NCI-H82 treated with DMSO at 0.1 percent for 48 hours (cell line): ENCODE results near the gene ZNF324.
"Not testable (repeated sequence)": the region's sequence is repeated elsewhere in the genome, so short reads cannot be mapped to it uniquely, and the experiment has no call there.

ENCODE experiments used
- DNase-seq: peaks from one replicate; lab custom pipeline; 2025; ENCODE audit not compliant: unreplicated experiment; lab: John Stamatoyannopoulos, UW

ZNF324 gene

DNA sequence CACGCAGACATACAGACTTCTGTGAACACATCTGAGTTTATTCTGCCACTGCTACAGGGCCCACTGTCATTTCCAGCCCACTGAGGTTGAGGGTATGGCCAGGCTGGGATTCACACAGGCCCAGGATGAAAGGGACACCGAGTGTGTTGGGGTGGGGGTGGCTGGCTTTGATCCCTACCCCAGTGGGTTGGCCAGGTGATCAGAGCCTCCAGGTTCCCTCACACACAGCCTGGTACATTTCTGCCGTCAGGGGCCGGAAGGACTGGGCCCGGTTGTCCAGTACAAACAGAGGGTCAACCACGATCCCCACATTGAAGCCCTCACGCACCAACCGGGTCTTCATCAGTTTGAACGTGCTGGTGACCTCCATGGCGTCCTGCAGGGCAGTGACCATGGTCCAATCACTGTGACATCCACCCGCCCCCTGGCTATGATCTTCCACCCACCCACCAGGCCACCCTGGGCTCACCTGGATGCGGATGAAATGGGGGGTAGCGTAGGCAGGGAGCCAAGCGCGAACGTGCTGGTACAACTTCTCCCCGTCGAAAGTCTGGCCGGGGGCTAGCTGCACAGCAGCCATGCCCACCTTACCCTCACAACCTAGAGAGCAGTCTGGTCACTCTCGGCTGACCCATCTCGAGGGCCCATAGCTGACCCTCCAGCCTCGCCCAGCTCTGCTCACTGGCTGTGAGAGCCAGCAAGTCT lies 31.6 kb downstream of the ZNF324 start:
- no peak for DNase-seq

DNA sequence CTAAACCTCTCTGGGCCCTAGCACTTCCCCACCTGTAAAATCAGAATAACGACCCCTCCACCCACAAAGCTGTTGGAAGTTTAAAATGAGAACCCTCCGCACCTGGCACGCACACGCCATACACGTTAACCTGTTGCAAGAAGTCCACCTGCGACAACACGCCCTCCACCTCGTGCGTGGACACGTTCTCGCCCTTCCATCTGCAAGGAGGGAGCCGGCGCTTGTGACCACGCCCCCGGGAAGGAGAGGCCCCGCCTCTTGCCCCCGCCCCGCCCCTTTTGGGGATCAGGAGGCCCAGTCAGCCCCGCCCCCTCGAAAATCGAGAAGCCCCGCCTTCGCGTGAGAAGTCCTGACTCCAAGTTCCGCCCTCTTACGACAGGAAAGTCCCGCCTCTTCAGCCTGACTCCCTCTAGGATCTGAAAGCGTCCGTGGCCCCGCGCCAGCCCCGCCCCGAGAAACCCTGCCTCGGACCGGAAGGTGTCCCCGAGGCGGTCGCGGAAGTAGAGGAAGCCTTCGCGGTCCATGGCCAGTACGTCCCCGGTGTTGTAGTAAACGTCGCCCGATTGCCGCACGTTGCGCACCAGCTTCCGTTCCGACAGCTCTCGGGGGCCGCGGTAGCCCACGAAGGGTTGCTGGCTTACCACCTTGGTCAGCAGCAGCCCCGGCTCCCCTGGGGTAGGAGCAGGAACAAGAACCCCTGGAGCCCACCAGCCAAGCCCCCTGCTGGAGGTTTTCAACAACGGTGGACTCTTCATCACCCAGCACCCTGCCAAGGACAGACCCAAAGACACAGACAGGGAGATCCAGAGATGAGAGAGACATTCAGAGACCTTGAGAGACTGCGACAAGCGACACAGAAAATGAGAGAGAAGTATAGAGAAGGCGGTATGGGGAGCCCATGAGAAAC lies 32.4 kb downstream of the ZNF324 start:
- DNase-seq, result peak; percentile 97

DNA sequence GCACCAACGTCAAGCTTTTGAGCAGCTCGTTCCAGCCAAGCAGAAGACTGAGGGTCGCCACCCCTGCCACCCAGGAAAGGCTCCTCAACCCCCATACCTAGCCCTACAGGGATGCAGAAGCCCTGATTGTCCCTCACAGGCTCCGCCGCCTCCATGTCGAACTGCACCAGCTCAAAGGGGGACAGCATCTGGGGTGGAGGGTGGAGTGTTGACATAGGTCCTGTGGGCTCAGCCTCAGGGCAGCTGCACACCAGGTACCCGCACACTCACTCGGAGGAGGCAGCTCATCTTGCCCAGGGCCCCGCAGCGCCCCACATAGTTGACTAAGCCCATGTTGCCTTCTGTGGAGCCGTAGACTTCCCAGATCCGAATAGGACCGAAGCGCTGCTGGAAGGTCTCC lies 33.4 kb downstream of the ZNF324 start:
- DNase-seq, result no peak

DNA sequence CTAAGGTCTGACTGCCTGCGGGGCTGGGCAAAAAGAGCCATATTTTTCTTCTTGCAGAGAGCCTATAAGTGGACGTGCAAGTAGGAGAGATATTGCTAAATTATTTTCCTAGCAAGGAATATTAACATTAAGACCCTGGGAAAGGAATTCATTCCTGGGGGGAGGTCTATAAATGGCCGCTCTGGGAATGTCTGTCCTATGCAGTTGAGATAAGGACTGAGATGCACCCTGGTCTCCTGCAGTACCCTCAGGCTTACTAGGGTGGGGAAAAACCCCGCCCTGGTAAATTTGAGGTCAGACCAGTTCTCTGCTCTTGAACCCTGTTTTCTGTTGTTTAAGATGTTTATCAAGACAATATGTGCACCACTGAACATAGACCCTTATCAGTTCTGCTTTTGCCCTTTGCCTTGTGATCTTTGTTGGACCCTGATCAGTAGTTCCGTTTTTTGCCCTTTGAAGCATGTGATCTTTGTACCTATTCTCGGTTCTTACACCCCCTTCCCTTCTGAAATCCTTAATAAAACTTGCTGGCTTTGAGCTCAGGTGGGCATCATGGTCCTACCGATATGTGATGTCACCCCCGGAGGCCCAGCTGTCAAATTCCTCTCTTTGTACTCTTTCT lies 40.8 kb downstream of the ZNF324 start:
- DNase-seq, result not testable (repeated sequence)

DNA sequence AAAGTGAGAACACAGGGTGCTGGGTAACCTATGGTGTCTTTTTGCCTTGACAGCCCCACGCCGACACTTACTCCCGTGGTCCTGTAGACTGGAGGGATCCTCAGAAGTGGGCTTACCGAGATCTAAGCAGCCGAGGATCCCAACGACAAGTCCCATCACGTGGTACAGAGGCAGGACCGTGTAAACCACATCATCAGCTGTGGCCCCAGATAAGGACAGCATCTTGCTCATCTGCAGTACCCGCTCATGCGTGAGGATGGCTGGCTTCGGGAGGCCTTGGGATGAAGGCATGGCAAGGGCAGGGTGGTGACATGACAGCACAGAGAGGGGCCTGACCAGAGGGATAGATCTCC lies 42.8 kb downstream of the ZNF324 start:
- DNase-seq, result no peak

DNA sequence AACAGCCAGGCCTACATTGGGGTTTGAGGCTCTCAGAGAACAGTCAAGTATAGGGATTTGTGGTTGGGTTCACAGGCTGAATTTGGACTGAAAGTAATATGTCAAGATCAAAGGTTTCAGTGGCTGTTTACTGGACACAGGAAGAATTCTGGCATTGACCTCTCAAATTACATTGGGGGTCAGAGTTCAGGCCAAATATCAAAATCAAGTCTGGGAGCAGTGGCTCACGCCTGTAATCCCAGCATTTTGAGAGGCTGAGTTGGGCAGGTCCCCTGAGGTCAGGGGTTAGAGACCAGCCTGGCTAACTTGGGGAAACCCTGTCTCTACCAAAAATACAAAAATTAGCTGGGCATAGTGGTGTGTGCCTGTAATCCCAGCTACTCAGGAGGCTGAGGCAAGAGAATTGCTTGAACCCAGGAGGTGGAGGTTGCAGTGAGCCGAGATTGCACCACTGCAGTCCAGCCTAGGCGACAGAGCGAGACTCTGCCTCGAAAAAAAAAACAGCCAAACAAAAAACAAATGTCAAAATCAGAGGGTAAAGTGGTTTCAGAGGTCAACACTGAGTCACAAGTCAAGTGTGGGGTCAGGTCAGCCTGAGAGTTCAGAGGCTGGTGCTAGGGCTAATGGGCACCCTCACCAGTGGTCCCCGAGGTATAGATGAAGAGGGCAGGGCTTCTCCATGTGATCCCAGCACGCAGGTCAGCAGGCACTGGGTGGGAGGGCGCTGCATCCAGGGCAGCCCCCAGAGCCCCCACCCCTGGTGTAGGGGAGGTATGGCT lies 43.4 kb downstream of the ZNF324 start:
- DNase-seq, result no peak

DNA sequence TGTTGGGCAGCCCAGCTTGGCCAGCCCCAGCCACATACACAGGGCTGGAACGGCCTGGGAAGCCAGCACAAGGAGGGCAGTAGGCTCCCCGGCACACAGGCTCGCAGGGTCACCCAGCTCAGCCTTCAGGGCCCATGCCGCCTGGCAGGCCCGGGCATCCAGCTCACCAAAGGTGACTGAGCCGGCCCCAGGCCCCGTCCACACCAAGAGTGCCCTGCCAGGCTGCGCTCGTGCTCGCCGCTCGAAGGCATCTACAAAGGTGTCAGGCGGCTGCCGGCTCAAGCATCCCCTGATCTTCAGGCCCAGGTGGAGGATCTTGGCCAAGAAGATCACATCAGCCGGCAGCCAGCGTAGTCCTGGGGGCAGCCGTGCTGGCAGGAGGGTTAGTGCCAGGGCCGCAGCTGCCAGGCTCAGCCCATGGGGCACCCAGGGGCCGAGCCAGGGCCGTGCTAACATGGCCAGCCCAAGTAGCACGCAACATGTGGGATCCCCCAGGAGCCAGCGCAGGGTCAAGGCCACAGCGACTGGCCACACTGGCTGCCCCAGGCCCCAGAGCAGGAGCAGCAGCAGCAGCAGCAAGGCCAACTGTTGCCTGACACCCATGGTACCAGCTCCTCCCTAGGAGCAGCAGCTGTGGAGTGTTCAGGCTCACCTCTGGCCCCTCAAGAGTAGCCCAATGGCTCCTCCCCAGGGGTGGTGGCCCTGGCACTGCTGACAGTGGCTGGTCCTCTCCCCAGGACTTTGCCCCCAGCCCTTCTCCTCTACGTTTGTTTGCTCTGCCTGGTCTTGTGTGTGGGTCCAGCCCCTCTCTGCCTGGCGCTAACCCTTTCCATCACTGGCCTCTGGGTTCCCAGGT lies 44.7 kb downstream of the ZNF324 start, which contains the start of gene SLC27A5:
Gene SLC27A5 (minus strand): TSS at position 640 of the 856 bp plus-strand sequence. CDS start 37 bp downstream, at position 603.
- no peak for DNase-seq

DNA sequence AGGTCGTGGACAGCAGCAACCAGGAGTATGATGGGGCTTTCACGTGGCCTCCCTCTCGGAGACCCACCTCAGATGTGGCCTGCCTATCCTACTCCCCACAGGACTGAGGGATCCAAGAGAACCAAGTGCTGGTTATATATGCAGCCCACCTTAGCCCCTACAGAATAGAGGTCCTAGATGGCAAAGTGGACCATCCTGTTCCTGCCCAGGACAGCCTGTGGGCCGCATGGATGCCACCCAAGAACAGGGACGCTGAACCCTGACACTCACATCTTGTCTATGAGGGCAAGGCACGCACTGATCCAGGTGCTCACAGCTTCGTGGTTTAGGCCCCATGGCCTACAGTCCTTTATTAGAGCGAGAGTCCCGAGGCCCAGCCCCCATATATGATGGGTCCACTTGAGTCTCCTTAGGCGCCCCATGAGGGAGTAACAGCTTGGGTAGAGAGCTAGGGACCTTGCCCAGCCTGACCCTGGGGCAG lies 46.4 kb downstream of the ZNF324 start:
- DNase-seq, result no peak

DNA sequence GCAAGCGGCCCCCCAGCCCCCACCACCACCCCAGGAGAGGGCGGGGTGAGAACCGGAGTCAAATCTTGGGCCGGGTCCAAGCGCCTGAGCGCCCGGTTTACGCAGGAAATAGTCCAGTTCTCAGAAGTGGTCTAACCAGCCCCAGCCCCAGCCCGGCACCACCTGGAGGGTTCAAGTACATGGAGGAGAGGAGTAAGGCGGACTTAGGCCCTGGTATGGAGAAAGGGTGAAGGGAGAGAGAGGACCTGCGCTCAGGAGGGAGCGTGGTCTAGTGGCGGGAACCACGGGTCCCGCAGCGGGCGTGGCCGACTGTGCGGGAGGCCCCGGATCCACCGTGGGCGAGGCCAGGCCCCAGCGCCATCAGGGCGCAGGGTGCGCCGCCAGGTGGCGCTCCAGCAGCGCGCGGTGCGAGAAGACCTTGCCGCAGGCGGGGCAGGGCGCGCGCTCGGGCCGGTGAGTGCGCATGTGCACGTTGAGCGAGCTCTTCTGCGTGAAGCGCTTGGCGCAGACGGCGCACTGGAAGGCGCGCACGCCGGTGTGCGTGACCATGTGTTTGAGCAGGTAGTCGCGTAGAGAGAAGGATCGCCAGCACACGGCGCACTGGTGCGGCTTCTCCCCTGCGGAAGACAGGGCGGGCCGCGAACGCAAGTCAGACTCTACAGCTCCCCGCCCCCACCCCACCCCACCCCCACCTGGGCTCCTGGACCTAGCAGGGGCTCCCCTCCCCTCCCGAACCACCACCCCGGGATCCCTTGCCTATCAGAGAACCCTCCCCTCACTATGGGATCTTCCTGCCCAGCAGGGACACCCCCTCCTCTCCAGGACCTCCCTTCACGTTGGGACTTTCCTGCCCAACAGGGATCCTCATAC lies 47.0 kb downstream of the ZNF324 start:
- no peak for DNase-seq

DNA sequence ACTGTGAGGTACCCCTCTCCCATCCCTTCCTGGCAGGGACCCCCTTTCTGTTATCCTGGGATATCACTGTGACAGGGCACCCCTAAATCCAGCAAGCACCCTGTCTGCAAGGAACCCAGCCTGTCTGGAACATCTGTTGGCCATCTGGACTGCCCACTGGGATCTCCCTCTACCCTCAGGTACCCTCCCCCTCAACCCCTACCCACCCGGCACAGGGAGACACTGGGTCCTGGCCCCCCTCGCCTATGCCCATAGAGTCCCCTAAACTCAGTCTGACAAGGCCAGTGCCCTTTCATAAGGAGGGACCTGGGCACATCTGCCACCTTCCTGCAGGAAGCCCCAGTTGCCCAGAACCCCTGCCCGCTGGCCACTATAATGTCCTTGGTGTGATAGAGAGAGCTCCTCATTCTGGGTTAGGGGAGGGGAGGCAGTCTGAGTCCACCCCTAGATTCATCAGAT lies 47.7 kb downstream of the ZNF324 start:
- DNase-seq, result no peak

DNA sequence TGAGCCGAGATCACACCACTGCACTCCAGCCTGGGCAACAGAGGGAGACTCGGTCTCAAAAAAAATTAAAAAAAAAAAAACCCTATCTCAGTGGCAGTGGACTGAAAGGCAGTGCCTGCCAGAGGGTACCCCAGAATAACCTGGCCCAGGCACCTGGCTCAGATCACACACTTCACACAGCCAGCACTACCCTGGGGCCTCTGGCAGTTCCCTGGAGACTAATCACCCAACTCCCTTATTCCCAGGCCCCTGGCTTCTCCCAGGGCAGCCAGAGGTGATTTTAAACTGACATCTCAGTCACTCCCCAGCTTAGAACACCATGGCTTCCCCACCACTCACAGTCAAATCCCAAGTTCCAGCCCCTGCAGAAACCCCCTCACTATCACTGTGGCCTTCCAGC lies 48.4 kb downstream of the ZNF324 start:
- no peak for DNase-seq

DNA sequence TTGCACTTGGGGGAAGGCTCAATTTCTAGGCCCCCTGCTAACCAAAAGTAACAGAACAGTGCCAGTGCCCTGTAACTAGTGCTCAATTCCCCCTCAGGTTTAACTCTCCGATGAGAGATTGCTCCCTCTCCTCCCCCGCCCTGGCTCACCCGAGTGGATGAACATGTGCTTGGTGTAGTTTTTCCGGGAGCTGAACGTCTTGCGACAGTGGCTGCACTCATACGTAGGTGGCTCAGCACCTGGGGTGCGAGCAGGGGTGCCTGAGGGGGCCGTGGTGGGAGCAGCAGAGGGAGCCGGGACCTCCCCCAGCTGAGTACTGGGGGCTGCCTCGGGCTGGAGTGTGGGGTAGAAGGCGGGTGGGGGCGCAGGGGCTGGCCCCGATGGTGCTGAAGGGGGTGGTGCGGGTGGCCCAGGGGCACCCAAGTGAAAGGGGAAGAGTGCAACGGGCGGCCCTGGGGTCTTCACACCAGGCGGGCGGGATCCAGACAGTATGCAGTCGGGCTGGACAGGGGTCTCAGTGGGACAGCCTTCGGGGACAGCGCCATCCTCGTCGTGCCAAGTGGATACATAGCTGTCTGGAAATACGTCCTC lies 49.5 kb downstream of the ZNF324 start:
- no peak for DNase-seq

DNA sequence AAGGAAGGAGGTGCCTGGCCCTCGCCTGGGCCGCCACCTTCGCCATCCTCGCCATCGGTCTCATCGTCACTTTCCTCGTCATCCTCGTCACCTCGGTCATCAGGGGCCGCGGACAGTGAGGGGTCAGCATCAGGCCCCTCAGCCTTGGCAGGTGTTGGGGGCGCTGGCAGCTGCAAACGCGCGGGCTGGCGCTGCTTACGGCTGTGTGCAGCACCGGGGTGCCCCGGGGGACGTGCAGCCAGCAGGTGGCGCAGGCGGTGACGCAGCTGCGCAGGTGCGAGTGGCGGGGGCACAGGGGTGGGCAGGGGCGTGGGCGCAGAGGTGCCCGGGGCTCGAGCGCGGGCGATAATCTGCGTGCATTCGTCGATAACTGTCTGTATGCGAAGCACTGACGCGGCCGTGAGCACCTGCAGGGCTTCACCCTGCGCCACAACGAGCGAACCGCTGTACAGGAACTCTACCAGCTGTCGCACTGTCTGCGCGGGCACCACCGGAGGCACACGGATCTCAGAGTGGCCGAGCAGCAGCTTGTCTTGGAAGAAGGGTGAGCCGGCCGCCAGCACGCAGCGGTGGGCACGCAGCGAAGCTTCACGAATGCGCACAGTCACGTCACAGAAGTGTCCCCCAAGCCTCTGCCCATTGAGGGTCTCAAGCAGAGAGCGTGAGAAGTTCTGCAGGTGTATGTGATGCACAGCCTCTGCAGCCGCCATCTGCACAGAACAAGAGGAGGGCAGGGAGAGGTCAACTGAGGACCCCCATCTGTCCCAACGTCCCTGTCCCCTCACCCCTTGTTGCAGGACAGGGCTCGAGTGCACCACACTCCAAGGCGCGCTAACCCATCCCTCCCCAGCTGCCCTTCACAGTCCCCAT lies 50.3 kb downstream of the ZNF324 start:
- DNase-seq, result no peak

DNA sequence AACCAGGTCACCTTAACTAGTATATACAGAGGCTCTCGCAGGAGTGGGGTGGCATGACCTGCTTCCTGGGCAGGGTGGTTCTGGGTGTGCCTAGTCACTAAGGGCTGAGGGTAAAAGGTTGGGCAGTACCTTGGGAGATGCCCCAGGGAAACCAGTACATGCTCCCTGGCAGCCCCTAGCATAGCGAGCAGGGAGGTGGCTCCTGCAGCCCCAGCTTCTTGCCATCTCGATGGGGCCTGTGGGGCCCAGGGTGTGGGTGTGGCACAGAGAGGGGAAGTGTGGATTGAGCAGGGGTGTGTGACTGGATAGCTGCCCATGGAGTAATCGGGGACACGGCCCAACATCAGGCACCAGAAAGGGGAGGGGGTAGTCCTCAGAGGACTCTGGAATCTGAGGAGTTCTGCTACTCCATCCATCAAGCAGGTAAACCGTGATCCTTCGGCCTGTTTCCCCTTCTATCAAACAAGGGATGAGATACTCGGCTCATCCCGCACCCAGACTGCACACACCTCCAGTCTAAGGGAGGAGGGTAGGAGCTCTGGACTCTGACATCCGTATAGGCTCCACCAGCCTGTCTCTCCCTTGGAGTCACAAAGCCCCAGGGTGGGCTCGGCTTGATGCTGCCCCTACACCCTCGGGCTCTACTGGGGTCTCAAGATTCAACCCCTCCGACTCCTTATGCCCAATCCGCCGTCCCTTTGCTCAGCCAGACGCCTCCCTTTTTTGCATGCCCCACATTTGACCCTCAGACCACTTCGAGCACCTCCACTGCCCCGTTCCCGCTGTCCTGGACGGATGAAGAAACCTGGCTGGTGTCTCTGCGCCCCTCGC lies 51.6 kb downstream of the ZNF324 start:
- no peak for DNase-seq

DNA sequence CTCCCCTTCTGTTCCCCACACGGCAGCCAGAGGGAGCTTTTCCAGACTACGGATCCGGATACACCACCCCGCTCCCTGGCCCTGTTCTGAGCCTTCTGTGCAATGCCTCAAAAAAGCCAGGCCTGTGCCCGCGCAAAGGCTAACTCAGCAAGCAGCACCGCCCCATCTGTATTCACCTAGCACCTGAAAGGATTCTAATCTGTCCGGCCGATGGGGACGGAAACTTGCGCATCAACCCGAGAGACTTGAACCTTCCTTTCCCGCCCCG lies 52.1 kb downstream of the ZNF324 start:
- peak; percentile 73 for DNase-seq

DNA sequence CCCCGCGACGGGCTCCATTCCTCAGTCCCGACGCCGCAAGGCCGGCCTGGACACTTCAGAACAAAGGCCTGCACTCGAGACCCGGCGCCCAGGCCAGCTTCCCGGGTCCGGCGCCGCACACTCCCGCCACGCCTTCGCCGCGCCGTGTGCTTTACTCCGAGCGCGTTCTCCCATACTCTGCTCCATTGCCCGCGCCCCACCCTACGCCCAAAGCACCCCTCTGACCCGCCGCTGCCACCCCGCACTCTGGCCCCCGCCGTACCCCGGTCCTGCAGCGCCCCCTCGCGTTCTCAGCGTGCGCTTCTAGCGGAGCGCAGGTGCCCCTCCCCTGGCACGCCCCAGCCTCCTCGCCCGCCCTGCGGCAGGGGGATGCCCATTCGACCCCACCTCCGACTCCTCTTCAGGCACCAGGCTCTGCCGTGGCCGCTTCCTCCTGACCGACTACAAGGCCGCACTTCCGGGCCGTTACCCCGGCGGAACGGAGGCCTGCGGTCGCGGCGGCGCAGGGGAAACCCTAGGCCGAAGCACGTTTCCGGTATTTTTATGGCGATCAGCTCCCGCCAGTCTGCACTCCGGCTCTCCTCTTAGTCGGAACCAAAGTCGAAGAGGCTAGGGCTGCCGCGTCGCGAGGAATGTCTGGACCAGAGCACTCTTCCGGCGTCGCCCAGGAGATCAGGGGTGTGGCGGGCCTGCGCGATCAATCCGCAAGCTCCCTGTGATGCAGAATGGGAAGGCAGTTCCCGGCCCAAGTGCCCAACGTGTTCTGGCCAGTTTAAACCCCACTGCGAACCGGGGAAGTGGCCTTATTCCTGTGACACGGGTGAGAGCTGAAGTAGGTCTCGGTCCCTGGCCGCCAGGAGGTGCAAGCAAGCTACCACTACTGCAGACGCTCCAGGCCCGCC lies 52.7 kb downstream of the ZNF324 start, which contains the start of gene ZBTB45:
Gene ZBTB45 (minus strand): TSS at position 456 of the 902 bp plus-strand sequence. CDS start 2,137 bp downstream, outside the sequence.
- peak; percentile 96 for DNase-seq
